Endothelial cell of umbilical vein (primary cell): ENCODE data around the gene ADAMTS17. TPM values are rescaled to one million over a fixed set of nuclear protein-coding genes. Genes with fewer than 3 reads are reported as not detected.

Experiments used
- BruUV-seq: library from RNA; stranded (reverse); fragments of 400-500 nt; replicated peaks from 2 replicates; lab custom pipeline; 2021; lab: Mats Ljungman, UMichigan
- CTCF ChIA-PET: fragments of 300-600, 350-600 bp; sonication (Branson Sonifier 250); formaldehyde crosslinking; loops from one replicate; lab custom pipeline; 2021; ENCODE audit warnings: antibody characterized with exemption, inconsistent platforms; lab: Charles Lee
- POLR2A ChIA-PET: fragments of 300-600, 350-600 bp; sonication (Branson Sonifier 250); formaldehyde crosslinking; loops from one replicate; lab custom pipeline; 2021; ENCODE audit warnings: antibody characterized with exemption, inconsistent platforms; lab: Charles Lee
- DNase-seq: peaks from one replicate; pipeline ENCODE4 v3.0.0-alpha.2; 2011; ENCODE audit warnings: low read depth, low spot score
- FAIRE-seq: peaks from 2 replicates; lab custom pipeline; 2011; peaks lifted over from hg19 to GRCh38; lab: Jason Lieb, UNC
- H2AFZ ChIP-seq: 2 replicates; pipeline ENCODE4 v1.6.0; 2012; ENCODE audit warnings: low read depth, low read length, control low read depth, inconsistent platforms
- H3K27ac ChIP-seq: 2 replicates; pipeline ENCODE4 v1.5.1; 2011; ENCODE audit warnings: low read depth, mild to moderate bottlenecking, control low read depth, low read length, moderate library complexity; ENCODE audit not compliant: insufficient read depth
- H3K27me3 ChIP-seq, 2 experiments: 2 replicates each; pipeline versions ENCODE4 v1.6.0 to v1.6.1; 2011; ENCODE audit warnings: low read length in 2 of 2, mixed read lengths in 1 of 2; ENCODE audit not compliant: control insufficient read depth in 2 of 2, insufficient read depth in 2 of 2
- H3K36me3 ChIP-seq, 2 experiments: 2 replicates in 1 of 2; 3 replicates in 1 of 2; pipeline ENCODE4 v1.5.1; 2011; ENCODE audit warnings: low read length in 2 of 2, mild to moderate bottlenecking in 1 of 2, moderate library complexity in 1 of 2; ENCODE audit not compliant: control insufficient read depth in 2 of 2, insufficient read depth in 2 of 2; ENCODE audit errors: extremely low read depth in 1 of 2
- H3K4me1 ChIP-seq: 3 replicates; pipeline ENCODE4 v1.5.1; 2011; ENCODE audit warnings: mild to moderate bottlenecking, low read length; ENCODE audit not compliant: control insufficient read depth, insufficient read depth; ENCODE audit errors: extremely low read depth
- H3K4me2 ChIP-seq: 2 replicates; pipeline ENCODE4 v1.6.1; 2011; ENCODE audit warnings: low read length, control low read depth, mixed read lengths; ENCODE audit not compliant: insufficient read depth
- H3K4me3 ChIP-seq, 3 experiments: fragments of 200-600 bp in 1 of 3; sonication (generic), shearing (Covaris generic) in 1 of 3; replicated peaks in 1 of 3; 2 replicates each; pipeline ENCODE4 v1.5.1; 2011 to 2016; ENCODE audit warnings: control low read depth in 3 of 3, low read length in 3 of 3, mild to moderate bottlenecking in 2 of 3, inconsistent platforms in 1 of 3, low read depth in 1 of 3, moderate library complexity in 1 of 3; ENCODE audit not compliant: insufficient read depth in 1 of 3
- H3K79me2 ChIP-seq: 2 replicates; pipeline ENCODE4 v1.6.0; 2012; ENCODE audit warnings: low read length, inconsistent platforms; ENCODE audit not compliant: control insufficient read depth, insufficient read depth
- H3K9ac ChIP-seq: replicated peaks from 2 replicates; pipeline ENCODE3; 2011; ENCODE audit warnings: low read length, control low read depth; ENCODE audit not compliant: insufficient read depth; ENCODE audit errors: extremely low read depth
- H3K9me1 ChIP-seq: replicated peaks from 3 replicates; pipeline ENCODE4 v1.6.0; 2011; ENCODE audit warnings: mild to moderate bottlenecking, low read length; ENCODE audit not compliant: control insufficient read depth, insufficient read depth; ENCODE audit errors: extremely low read depth
- H3K9me3 ChIP-seq: replicated peaks from 2 replicates; pipeline ENCODE4 v1.5.1; 2012; ENCODE audit warnings: low read length, inconsistent platforms; ENCODE audit not compliant: control insufficient read depth, insufficient read depth
- H4K20me1 ChIP-seq: replicated peaks from 2 replicates; pipeline ENCODE3; 2011; ENCODE audit warnings: mild to moderate bottlenecking, low read length; ENCODE audit not compliant: control insufficient read depth, insufficient read depth; ENCODE audit errors: extremely low read depth
- CTCF ChIP-seq, 2 donors: IDR thresholded peaks; 1 replicate in 1 of 2; 2 replicates in 1 of 2; pipeline ENCODE4 v1.5.1; 2011; ENCODE audit warnings: low read length in 2 of 2, mild to moderate bottlenecking in 2 of 2, moderate library complexity in 2 of 2, control low read depth in 1 of 2, inconsistent platforms in 1 of 2, low read depth in 1 of 2; ENCODE audit not compliant: insufficient read depth in 1 of 2; ENCODE audit errors: extremely low read depth in 1 of 2
- EZH2 ChIP-seq: IDR thresholded peaks from 2 replicates; pipeline ENCODE4 v1.6.1; 2012; ENCODE audit warnings: borderline replicate concordance, low read depth, mild to moderate bottlenecking, moderate library complexity, low read length, inconsistent platforms; ENCODE audit not compliant: severe bottlenecking
- FOS ChIP-seq: IDR thresholded peaks from 2 replicates; pipeline ENCODE4 v1.6.1; 2011; ENCODE audit warnings: mild to moderate bottlenecking, low read length, moderate library complexity, borderline replicate concordance; ENCODE audit not compliant: insufficient read depth
- GATA2 ChIP-seq: IDR thresholded peaks from 2 replicates; pipeline ENCODE4 v1.7.0; 2011; ENCODE audit warnings: low read depth, mild to moderate bottlenecking, moderate library complexity, mixed read lengths, low read length; ENCODE audit not compliant: insufficient read length, insufficient read depth
- JUN ChIP-seq: IDR thresholded peaks from 2 replicates; pipeline ENCODE4 v1.6.1; 2011; ENCODE audit warnings: borderline replicate concordance, low read depth; ENCODE audit not compliant: insufficient read length, insufficient read depth
- MAX ChIP-seq: IDR thresholded peaks from 2 replicates; pipeline ENCODE4 v1.6.1; 2011; ENCODE audit not compliant: insufficient read depth, insufficient read length
- MYC ChIP-seq: IDR thresholded peaks from one replicate; pipeline ENCODE4 v1.6.1; 2011; ENCODE audit warnings: mild to moderate bottlenecking, low read depth, low read length
- POLR2A ChIP-seq: IDR thresholded peaks from 2 replicates; pipeline ENCODE4 v1.6.1; 2012; ENCODE audit warnings: low read depth, mild to moderate bottlenecking, control low read depth, low read length
- POLR2AphosphoS5 ChIP-seq: IDR thresholded peaks from 2 replicates; pipeline ENCODE4 v1.6.1; 2012; ENCODE audit warnings: low read depth, mild to moderate bottlenecking, control low read depth, low read length, moderate library complexity; ENCODE audit not compliant: insufficient read depth
- dilution Hi-C: fragments of 300-500 bp; cut with MboI; formaldehyde crosslinking; loops from one replicate; pipeline ENCODE4 v1.15.0; 2019; ENCODE audit warnings: low sequenced_read_pairs; ENCODE audit not compliant: extremely low pct_ligation_motif_present
- intact Hi-C: fragments of 100-400 bp; cut with micrococcal nuclease; formaldehyde crosslinking; loops from one replicate; pipeline ENCODE4 v1.10.0; 2022
- polyA plus RNA-seq, 4 experiments: library from polyadenylated mRNA; depleted of rRNA in 3 of 4; stranded (reverse) in 3 of 4; unstranded in 1 of 4; fragments of >200 nt; gene quantifications; 2 replicates each; pipeline versions ENCODE4 v1.2.1 to v1.2.3, GENCODE V29; 2011 to 2012; ENCODE audit warnings: missing spikeins in 1 of 4
- total RNA-seq: library from RNA; stranded (reverse); gene quantifications from 2 replicates; pipeline ENCODE4 v1.2.3, GENCODE V29; 2021

Gene ADAMTS17
- total and polyA plus RNA-seq, 2 donors (not counting 3 experiments of a cell fraction or from before 2014, with no cell fraction given): 0.12 TPM; not detected in 1

GRCh38 chr15:100021653-100022052 lies 320.1 kb downstream of the ADAMTS17 start:
- no peaks in the 10 kb centered on the region for H3K9me1 ChIP-seq
- no peak for TF ChIP-seq MYC
- TF ChIP-seq POLR2AphosphoS5: no peak
- TF ChIP-seq GATA2: no peak
- TF ChIP-seq MAX: no peak
- no peak for TF ChIP-seq POLR2A
- TF ChIP-seq CTCF (IDR thresholded peaks at IDR 0.05; ENCODE audit: extremely low read depth in 1 of 2, insufficient read depth in 1 of 2, low read depth in 1 of 2, low read length in 2 of 2): no peak
- no peak for TF ChIP-seq EZH2
- no peak for TF ChIP-seq FOS
- TF ChIP-seq JUN: no peak
- no peak overlapping the region for H3K4me3 ChIP-seq
- no peak overlapping the region for H2AFZ ChIP-seq
- H3K9ac ChIP-seq: no peak overlapping the region
- DNase-seq (no peak), FAIRE-seq (no peak)
- dilution Hi-C loops (no loop called here), intact Hi-C loops (no loop called here)
- H4K20me1 ChIP-seq: no peaks in the 10 kb centered on the region
- no peaks in the 10 kb centered on the region for H3K9me3 ChIP-seq
- ChIA-PET CTCF (no interaction called here), POLR2A (no interaction called here)
- no peak overlapping the region for H3K27ac ChIP-seq
- no peaks in the 10 kb centered on the region for H3K79me2 ChIP-seq
- no TSS peak for BruUV-seq
- no peaks in the 10 kb centered on the region for H3K4me1 ChIP-seq
- H3K36me3 ChIP-seq: no peaks in the 10 kb centered on the region
- H3K4me2 ChIP-seq: no peak overlapping the region
- no peaks in the 10 kb centered on the region for H3K27me3 ChIP-seq
